ENCODE measurements around the gene POLRMT. TPM values are rescaled to one million over a fixed set of nuclear protein-coding genes. Genes with fewer than 3 reads are reported as not detected.

Gene POLRMT
- total RNA-seq, 1 donor from 2014 or later: 68.4 TPM

DNA sequence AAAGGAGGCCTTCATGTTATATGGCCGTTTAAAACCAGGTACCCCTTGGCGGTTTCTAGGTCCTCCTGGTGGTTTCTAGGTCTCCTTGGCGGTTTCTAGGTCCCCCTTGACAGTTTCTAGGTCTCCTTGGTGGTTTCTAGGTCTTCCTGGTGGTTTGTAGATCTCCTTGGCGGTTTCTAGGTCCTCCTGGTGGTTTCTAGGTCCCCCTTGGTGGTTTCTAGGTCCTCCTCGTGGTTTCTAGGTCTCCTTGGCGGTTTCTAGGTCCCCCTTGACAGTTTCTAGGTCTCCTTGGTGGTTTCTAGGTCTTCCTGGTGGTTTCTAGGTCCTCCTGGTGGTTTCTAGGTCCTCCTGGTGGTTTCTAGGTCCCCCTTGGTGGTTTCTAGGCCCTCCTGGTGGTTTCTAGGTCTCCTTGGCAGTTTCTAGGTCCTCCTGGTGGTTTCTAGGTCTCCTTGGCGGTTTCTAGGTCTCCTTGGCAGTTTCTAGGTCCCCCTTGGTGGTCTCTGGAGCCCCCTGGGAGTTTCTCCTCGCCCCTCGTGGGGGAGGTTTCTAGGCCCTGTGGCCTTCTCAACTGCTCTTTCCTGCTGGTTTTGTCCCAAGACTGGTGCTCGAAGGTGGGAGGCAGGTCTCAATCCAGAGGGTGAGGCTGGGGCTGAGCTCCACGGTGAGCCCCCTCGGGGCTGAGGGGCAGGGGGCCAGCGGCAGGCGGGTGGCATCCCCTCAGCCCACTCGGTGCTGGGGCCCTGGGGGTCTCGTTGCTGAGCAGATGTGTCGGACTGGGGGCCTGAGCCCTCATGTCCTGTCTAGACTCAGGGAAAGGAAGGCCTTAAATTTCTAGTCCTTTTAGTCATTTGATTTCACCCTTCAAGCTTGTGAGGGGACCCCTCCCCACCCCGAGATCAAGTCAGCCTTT lies 35.7 kb downstream of the POLRMT start:
- Mint-ChIP-seq H3K9me3 (ENCODE audit: low read depth) (peaks cover 4% of the 10 kb centered on the region), H3K27ac (no peak overlapping the region), H3K4me1 (ENCODE audit: low read depth) (no peaks in the 10 kb centered on the region), H3K4me3 (ENCODE audit: low read depth) (no peak overlapping the region), H3K27me3 (peaks cover 28% of the 10 kb centered on the region), H3K36me3 (ENCODE audit: insufficient read depth) (no peaks in the 10 kb centered on the region)
- DNase-seq (ENCODE audit: low spot score, unreplicated experiment): no peak
- no peak for TF ChIP-seq CTCF (IDR thresholded peaks at IDR 0.05; ENCODE audit: unreplicated experiment)

DNA sequence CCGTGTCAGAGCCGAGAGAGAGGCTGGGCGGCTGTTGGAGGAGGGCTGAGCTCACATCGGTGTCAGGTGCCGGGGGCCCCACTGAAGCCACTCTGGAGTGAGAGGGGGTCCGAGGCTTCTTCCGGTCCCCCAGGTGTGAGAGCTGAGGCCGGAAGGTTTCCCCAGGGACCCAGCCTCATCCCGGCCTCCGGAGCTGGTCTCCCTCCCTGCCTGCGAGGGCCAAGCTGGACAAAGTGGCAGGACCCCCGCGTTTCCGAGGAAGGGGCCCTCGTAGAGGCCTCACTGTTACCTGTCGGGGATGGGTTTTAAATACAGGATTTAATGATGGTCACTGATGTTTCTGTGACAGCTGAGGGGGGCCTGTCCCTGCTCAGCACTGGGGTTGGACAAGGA lies 37.1 kb downstream of the POLRMT start:
- Mint-ChIP-seq H3K27ac (no peak overlapping the region), H3K9me3 (ENCODE audit: low read depth) (no peaks in the 10 kb centered on the region), H3K4me1 (ENCODE audit: low read depth) (peaks cover 2% of the 10 kb centered on the region), H3K27me3 (peaks cover 26% of the 10 kb centered on the region), H3K4me3 (ENCODE audit: low read depth) (no peak overlapping the region), H3K36me3 (ENCODE audit: insufficient read depth) (no peaks in the 10 kb centered on the region)
- no peak for DNase-seq (ENCODE audit: low spot score, unreplicated experiment)
- no peak for TF ChIP-seq CTCF (IDR thresholded peaks at IDR 0.05; ENCODE audit: unreplicated experiment)

DNA sequence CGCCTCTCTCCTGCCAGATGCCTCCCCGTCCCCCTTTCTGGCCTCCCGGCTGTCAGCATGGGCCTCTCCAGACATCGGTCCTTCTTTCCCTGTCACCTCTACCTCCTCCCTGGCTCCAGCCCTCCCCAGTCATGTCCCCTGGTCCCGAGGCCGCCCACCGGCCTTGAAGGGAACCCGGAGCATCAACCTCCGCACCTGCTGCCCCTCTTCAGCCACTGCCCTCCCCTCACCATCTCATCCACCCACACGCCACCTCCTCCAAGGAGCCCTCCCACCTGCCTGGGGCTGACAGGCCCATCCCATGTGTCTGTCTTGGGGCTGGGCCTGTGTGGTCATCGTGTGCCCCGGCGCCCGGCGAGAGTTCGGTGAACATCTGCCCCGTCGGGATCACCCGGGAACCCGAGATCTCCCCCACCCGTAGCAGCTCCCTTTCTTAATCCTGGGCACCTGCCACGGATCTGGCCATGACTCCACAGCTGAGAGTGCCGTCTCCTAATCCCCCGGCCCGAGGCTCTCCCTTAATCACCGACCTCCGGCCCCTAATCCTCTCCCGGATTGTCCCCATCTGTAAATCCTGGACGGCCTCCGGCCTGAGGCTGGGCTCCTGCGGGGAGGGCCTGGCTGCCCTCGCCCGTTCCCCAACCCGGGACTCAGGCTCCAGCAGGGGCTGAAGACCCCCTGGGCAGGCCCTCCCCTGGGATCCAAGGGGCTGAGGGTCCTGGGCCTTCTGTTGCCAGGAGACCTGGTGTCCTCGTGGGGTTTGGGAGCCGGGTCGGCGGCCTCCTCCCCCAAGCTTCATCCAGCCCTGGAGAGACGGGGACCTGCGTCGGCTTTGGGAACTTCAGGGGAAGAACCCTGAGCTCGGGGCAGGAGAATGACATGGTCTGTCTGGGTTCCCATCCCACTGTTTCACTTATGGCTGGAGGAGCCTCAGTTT lies 37.7 kb downstream of the POLRMT start:
- Mint-ChIP-seq H3K27ac (no peak overlapping the region), H3K4me3 (ENCODE audit: low read depth) (no peak overlapping the region), H3K4me1 (ENCODE audit: low read depth) (peaks cover 2% of the 10 kb centered on the region), H3K36me3 (ENCODE audit: insufficient read depth) (no peaks in the 10 kb centered on the region), H3K27me3 (peaks cover 28% of the 10 kb centered on the region), H3K9me3 (ENCODE audit: low read depth) (no peaks in the 10 kb centered on the region)
- DNase-seq (ENCODE audit: low spot score, unreplicated experiment): no peak
- no peak for TF ChIP-seq CTCF (IDR thresholded peaks at IDR 0.05; ENCODE audit: unreplicated experiment)

DNA sequence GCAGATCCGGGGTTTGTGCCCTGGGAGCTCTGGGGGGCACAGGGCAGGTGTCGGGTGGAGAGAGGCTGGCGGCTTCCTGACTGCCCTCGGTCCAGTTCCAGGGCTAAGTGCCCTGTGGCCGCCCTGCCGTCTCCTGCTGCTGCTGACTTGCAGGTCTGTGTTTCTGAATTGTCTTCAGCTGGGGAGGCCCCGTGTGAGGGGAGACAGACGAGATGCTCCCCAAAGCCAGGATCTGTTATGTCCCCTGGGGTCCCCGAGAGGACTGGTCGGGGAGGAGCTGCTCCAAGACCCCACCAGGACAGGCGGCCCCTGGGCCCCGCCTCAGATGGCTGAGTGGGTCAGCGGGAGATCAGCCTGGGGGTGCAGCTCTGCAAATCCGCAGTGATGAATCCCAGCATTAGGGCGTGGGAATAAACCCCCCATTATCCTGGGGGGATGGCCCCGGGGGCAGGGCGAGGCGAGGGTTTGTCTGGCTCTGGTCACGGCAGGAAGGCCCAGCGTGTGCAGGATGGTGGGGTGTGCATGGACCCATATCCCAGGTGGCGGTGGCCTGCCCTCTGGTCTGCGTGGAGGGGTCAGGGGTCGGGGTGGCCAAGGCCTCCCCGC lies 39.0 kb downstream of the POLRMT start:
- H3K27me3 Mint-ChIP-seq: peaks cover 28% of the 10 kb centered on the region
- no peak for TF ChIP-seq CTCF (IDR thresholded peaks at IDR 0.05; ENCODE audit: unreplicated experiment)
- no peak overlapping the region for H3K27ac Mint-ChIP-seq
- no peak overlapping the region for H3K4me3 Mint-ChIP-seq (ENCODE audit: low read depth)
- peaks cover 2% of the 10 kb centered on the region for H3K4me1 Mint-ChIP-seq (ENCODE audit: low read depth)
- H3K9me3 Mint-ChIP-seq (ENCODE audit: low read depth): no peaks in the 10 kb centered on the region
- H3K36me3 Mint-ChIP-seq (ENCODE audit: insufficient read depth): no peaks in the 10 kb centered on the region
- DNase-seq (ENCODE audit: low spot score, unreplicated experiment): no peak

- Mint-ChIP-seq H3K27me3 (peaks cover 35% of the 10 kb centered on the region), H3K36me3 (ENCODE audit: insufficient read depth) (no peaks in the 10 kb centered on the region), H3K27ac (no peak overlapping the region), H3K9me3 (ENCODE audit: low read depth) (no peaks in the 10 kb centered on the region), H3K4me1 (ENCODE audit: low read depth) (peaks cover 2% of the 10 kb centered on the region), H3K4me3 (ENCODE audit: low read depth) (no peak overlapping the region)
- no peak for DNase-seq (ENCODE audit: low spot score, unreplicated experiment)
- no peak for TF ChIP-seq CTCF (IDR thresholded peaks at IDR 0.05; ENCODE audit: unreplicated experiment)
Measured at GRCh38 chr19:593505-593904, 39.8 kb downstream of the POLRMT start.
